ENCODE measurements around the gene LHPP. TPM values are rescaled to one million over a fixed set of nuclear protein-coding genes. Genes with fewer than 3 reads are reported as not detected.

Gene LHPP
- total RNA-seq, 1 donor from 2014 or later, result 15.3 TPM

- H3K4me3 Mint-ChIP-seq (ENCODE audit: unreplicated experiment), result no peak overlapping the region
- DNase-seq (ENCODE audit: low spot score), result no peak
- H3K27me3 Mint-ChIP-seq (ENCODE audit: low read depth), result no peaks in the 10 kb centered on the region
- no peak overlapping the region for H3K27ac Mint-ChIP-seq (ENCODE audit: unreplicated experiment)
- no peaks in the 10 kb centered on the region for H3K36me3 Mint-ChIP-seq (ENCODE audit: low read depth)
- TF ChIP-seq CTCF (IDR thresholded peaks at IDR 0.05), result no peak
- no peaks in the 10 kb centered on the region for H3K9me3 Mint-ChIP-seq (ENCODE audit: low read depth)
- peaks cover 16% of the 10 kb centered on the region for H3K4me1 Mint-ChIP-seq (ENCODE audit: low read depth)
These were observed 4.3 kb downstream of the LHPP start for GRCh38 chr10:124465777-124466488.

- Mint-ChIP-seq H3K36me3 (ENCODE audit: low read depth) (no peaks in the 10 kb centered on the region), H3K4me1 (ENCODE audit: low read depth) (peaks cover 11% of the 10 kb centered on the region), H3K9me3 (ENCODE audit: low read depth) (no peaks in the 10 kb centered on the region), H3K4me3 (ENCODE audit: unreplicated experiment) (no peak overlapping the region), H3K27me3 (ENCODE audit: low read depth) (no peaks in the 10 kb centered on the region), H3K27ac (ENCODE audit: unreplicated experiment) (no peak overlapping the region)
- TF ChIP-seq CTCF (IDR thresholded peaks at IDR 0.05), result no peak
- DNase-seq (ENCODE audit: low spot score), result no peak
These were observed 5.5 kb downstream of the LHPP start for GRCh38 chr10:124467165-124467564.

- TF ChIP-seq CTCF (IDR thresholded peaks at IDR 0.05), result no peak
- Mint-ChIP-seq H3K27me3 (ENCODE audit: low read depth) (no peaks in the 10 kb centered on the region), H3K27ac (ENCODE audit: unreplicated experiment) (no peak overlapping the region), H3K4me3 (ENCODE audit: unreplicated experiment) (no peak overlapping the region), H3K4me1 (ENCODE audit: low read depth) (peaks cover 8% of the 10 kb centered on the region), H3K9me3 (ENCODE audit: low read depth) (no peaks in the 10 kb centered on the region), H3K36me3 (ENCODE audit: low read depth) (no peaks in the 10 kb centered on the region)
- DNase-seq (ENCODE audit: low spot score), result no peak
These were observed 7.0 kb downstream of the LHPP start for GRCh38 chr10:124468624-124469023.

GRCh38 chr10:124469956-124470484 lies 8.4 kb downstream of the LHPP start:
- H3K27me3 Mint-ChIP-seq (ENCODE audit: low read depth), result no peaks in the 10 kb centered on the region
- no peak for TF ChIP-seq CTCF (IDR thresholded peaks at IDR 0.05)
- no peak overlapping the region for H3K4me3 Mint-ChIP-seq (ENCODE audit: unreplicated experiment)
- no peaks in the 10 kb centered on the region for H3K9me3 Mint-ChIP-seq (ENCODE audit: low read depth)
- no peak overlapping the region for H3K27ac Mint-ChIP-seq (ENCODE audit: unreplicated experiment)
- no peak for DNase-seq (ENCODE audit: low spot score)
- no peaks in the 10 kb centered on the region for H3K36me3 Mint-ChIP-seq (ENCODE audit: low read depth)
- H3K4me1 Mint-ChIP-seq (ENCODE audit: low read depth), result peaks cover 4% of the 10 kb centered on the region

- H3K36me3 Mint-ChIP-seq (ENCODE audit: low read depth), result no peaks in the 10 kb centered on the region
These were observed 9.2 kb downstream of the LHPP start for GRCh38 chr10:124470544-124471434.

More at GRCh38 chr10:124470544-124471434, 9.2 kb downstream of the LHPP start:
- no peaks in the 10 kb centered on the region for H3K9me3 Mint-ChIP-seq (ENCODE audit: low read depth)
- DNase-seq (ENCODE audit: low spot score), result no peak
- no peaks in the 10 kb centered on the region for H3K27me3 Mint-ChIP-seq (ENCODE audit: low read depth)
- H3K27ac Mint-ChIP-seq (ENCODE audit: unreplicated experiment), result peak overlapping the region; percentile 17
- TF ChIP-seq CTCF (IDR thresholded peaks at IDR 0.05), result no peak
- peaks cover 4% of the 10 kb centered on the region for H3K4me1 Mint-ChIP-seq (ENCODE audit: low read depth)
- H3K4me3 Mint-ChIP-seq (ENCODE audit: unreplicated experiment), result no peak overlapping the region
